Dedifferentiated amniotic fluid mesenchymal stem cell (primary cell): ENCODE measurements around the gene CYBA.
"Not testable (repeated sequence)": the region's sequence is repeated elsewhere in the genome, so short reads cannot be mapped to it uniquely, and the experiment has no call there.

Experiments used
- DNase-seq: peaks from one replicate; pipeline ENCODE4 v3.0.0-alpha.2; 2016; ENCODE audit errors: extremely low spot score

Gene CYBA

GRCh38 chr16:88686439-88687253 is 35.8 kb upstream of the CYBA start, which contains the start of gene SNAI3:
SNAI3 (minus strand) TSS chr16:88686507; CDS start chr16:88686406, 101 bp downstream.
- DNase-seq: no peak

GRCh38 chr16:88686062-88686438 is 35.2 kb upstream of the CYBA start:
- DNase-seq: no peak

DNA sequence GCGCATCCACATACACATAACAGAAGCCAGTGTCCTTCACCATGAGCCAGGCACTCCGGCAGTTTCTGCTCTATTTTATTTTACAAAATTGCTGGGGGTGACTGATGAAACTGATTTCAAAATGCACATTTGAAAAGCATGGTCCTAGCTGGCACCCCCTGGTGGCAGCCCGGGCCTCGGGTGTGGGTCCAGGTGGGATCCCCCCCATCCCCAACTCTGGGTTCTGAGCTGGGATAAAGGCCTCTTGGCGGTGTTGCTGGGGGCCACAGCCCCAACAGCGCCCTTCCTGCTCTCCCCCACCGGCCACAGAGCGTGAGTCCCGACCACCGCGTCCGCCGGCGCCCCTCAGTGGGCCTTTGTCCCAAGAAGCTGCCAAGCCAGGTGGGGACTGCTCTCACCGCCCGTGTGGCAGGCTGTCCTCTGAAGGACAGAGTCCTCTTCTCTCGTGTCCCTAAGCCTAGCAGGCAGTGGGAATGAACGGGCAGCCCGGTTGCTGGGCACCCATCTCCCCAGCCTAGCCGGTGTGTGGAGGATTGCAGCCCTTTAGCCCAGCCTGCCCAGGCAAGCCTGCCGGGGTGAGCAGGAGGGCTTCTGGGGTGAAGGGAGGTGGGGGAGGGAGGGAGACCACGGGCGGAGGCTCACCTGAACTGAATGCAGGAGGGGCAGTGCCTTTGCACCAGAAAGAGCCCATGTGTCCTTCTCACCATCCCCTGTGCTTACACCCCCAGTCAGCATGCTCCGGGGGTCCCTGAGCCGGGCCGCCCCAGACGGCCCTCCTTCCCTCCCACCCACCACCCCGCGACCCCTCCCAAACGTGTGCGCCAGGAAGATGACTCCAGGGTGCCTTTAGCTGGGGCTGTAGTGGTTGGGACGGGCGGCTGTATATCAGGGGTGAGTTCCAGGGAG is 34.6 kb upstream of the CYBA start:
- DNase-seq: peak; percentile 36

DNA sequence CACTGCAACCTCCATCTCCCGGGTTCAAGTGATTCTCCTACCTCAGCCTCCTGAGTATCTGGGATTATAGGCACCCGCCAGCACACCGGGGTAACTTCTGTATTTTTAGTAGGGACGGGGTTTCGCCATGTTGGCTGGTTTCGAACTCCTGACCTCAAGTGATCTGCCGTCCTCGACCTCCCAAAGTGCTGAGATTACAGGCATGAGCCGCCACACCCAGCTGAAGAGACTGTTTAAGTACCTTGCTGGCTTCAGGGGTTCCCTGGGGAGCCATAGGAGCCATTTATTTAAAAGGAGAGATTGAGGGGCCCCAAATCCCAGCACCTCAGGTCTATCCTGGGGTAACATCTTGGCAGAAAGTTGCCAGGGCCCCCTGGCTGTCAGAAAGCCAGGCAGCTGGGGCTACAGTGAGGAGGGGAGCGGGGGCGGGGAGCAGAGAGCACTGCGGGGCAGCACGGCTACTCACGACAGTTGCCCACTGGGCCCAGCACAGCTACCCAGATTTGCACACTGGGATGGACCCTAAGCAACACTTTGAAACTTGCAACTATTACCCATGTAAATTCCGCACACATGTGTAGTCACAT is 33.8 kb upstream of the CYBA start:
- no peak for DNase-seq

DNA sequence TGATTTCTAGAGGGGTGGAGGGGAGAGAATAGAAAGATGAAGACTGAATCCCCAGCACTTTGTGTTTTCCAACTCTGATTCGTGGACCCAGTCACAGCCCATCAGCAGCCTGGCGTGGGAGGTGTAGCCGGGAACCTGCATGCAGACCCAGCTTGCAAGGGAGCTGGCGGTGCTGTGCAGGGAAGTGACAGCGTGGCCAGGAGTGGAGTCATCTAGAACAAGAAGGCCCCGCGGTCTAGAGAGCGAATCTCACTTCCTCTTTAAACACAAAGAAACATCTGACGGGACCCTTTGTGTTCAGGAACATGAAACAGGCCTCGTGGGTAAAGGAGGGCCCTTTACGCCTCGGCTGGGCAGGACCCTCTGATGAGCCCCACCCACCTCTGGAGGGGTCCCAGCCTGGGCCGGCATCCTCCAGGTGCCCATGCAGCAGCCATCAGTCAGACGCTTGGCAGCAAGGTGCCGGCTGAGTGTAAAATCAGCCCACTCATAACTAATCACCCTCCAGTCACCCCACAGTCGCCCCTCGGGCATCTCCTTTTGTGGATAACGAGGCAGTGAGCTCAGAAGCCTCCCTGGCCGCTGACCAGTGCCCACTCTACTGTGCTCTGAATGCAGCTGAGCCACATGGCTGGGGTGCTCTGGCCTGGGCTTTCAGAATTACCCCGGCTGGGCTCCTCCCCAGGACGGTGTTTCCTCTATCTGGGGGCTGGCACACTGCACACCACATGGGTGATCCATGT is 31.0 kb upstream of the CYBA start:
- no peak for DNase-seq

DNA sequence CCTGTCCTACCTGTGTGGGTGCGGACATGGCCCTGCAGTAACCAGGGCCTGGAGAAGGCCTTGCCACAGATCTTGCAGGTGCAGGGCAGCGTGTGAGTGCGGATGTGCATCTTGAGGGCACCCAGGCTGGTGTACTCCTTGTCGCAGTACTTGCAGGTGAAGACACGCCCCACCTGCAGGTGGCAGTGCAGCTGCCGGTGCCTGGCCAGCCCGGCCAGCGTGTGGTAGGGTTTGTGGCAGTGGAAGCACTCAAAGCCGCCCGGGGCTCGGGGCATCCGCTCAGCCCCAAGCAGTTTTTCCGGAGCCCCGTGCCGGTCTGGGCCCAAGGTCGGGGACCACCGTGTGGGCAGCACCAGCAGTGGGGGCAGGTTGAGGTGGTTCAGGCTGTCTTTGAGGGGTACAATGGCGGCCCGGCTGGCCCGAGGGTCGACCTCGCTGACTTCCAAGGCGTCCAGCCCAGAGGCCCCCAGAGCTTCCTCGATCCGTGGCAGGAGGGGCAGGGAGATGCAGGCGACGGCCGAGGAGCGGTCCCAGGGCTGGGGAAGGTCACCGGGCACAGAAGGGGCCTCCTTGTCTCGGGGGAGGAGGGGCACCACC is 30.3 kb upstream of the CYBA start:
- DNase-seq: no peak

- DNase-seq: no peak
Measured at GRCh38 chr16:88680554-88681083, 29.8 kb upstream of the CYBA start.

DNA sequence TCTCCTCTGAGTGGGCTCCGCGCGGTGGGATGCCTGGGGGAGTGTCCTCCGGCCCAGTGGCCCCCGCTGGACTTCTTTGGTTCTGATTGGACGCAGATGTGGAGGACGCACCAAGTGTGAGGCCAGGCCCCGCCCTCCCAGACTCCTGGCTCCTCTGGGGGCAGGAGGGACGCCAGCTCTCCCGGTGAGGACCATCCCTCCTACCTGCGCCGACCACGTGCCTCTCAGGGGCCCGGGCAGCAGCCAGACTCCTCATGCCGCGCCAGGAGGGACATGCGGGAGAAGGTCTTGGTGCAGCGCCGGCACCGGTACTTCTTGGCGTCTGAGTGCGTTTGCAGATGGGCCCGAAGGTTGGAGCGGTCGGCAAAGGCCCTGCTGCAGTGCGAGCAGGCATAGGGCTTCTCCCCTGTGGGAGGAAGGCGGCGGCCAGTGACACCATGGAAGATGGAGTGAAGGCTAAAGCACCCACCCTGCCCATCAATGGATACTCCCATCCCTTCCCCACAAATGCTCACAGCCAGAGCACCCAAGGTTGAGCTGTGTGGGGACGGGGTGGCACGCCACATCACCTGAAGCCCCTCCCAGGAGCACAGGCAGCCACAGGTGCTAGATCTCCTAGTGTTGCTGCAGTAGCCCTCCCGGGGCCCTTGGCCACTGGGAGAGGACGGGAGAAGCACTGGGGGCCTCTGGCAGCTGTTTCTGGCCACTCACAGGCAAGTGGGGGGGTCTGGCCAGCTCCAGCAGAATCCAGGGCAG is 27.5 kb upstream of the CYBA start:
- no peak for DNase-seq

DNA sequence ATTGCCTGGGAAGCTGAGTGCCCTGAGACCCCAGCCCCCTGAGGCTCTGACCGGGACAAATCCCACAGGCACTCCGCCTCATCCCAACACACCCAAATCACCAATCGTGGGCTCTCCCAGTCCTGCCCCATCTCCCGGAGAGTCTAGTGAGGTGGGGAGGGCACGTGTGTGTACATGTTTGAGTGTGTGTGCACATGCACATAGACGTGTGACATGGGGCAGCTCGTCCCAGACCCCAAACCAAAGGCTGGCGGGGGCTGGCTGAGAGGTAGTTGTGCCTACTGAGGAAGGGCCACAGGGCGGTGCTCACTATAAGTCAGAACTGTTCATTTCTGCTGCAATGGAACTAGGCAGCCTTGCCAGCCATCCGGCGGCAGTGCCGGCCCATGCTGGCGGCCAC is 26.9 kb upstream of the CYBA start:
- no peak for DNase-seq

DNA sequence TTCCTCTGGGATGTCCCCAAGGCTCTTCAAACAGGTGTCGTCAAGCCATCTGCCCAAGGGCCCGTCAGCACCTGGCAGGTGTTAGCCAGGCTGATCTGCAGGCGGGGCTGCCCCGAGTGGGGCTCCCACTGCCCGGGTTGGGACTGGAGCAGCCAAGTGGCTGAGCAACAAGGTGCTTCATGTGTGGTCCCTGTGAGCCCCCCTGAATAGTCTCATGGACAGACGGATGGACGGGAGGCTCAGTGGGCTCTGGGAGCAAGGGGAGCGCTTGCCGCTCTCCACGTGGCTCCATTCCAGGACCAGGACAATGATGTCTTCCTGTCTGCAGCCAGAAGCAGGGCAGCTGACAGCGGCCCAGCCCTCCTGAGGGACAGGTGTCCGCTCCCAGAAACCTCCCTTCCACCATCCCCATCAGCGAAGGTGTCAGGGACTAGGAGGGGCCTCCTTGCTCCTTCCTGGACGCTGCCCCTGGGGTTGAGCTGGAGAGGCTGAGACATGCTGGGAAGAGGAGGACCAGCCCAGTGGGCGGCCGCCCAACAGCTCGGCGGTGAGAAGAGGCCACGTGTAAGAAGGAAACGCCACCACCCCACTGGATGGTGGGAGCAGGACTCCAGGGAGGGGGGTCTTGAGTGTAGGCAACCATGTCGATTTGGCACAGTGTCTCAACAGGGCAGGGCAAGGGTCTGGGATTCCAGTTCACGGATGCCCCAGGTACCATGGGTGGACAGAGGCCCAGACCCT is 25.8 kb upstream of the CYBA start:
- DNase-seq: no peak

GRCh38 chr16:88673716-88674379 is 23.0 kb upstream of the CYBA start:
- no peak for DNase-seq

GRCh38 chr16:88672776-88673175 is 21.9 kb upstream of the CYBA start:
- no peak for DNase-seq

GRCh38 chr16:88671806-88672205 is 21.0 kb upstream of the CYBA start:
- DNase-seq: no peak

DNA sequence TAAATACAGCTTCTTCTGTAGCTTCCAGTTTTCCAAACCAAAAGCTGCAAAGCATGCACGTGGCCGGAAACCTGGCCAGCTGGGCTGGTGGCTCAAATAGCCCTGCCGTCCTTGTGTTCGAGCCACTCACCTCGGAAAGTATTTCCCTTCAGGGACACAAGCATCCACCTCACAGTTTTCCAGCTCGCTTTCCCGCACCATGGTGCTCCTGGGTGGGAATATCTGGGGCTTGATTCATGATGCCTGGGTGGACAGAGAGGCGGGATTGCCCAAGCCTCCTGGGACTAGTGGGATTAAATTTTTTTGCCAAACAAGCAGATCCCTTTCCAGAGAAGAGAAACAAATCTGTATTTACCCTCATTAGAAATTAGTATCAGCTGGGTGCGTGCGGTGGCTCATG is 19.1 kb upstream of the CYBA start:
- DNase-seq: no peak

DNA sequence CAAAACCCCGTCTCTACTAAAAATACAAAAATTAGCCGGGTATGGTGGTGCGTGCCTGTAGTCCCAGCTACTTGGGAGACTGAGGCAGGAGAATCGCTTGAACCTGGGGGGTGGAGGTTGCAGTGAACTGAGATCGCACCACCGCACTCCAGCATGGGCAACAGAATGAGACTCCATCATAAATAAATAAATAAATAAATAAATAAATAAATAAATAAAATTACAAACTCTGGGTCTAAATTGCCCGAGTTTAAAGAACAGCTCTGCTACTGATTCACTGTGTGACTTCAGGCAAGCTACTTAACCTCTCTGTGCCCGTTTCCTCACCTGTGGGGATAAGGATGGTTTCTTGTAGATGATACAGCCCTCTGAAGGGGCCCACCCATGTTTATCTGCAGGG is 18.6 kb upstream of the CYBA start:
- not testable (repeated sequence) for DNase-seq

- DNase-seq: no peak
Measured at GRCh38 chr16:88667461-88667860, 16.6 kb upstream of the CYBA start.

DNA sequence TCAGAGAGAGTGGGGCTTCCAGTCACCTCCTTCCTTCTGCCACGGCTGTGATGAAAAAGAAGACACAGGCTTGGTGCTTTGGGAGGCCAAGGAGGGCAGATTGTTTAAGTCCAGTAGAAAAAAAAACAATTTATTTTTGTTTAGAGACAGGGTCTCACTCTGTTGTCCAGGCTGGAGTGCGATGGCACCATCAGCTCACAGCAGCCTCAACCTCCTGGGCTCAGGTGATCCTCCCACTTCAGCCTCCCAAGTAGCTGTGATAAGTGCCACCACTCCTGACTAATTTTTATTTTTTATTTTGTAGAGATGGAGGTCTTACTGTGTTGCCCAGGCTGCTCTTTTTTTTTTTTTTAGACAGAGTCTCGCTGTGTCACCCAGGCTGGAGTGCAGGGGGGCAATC is 14.7 kb upstream of the CYBA start:
- no peak for DNase-seq

- no peak for DNase-seq
Measured at GRCh38 chr16:88665148-88665547, 14.3 kb upstream of the CYBA start.
